22Rv1 (cell line): Measurements from ENCODE around the gene USH2A.

Experiments used
- CTCF ChIP-seq: fragments of 450-650 bp; IDR thresholded peaks from 2 replicates; pipeline ENCODE4 v1.5.1; 2017; ENCODE audit warnings: mild to moderate bottlenecking
- ZFX ChIP-seq: fragments of 450-650 bp; IDR thresholded peaks from 2 replicates; pipeline ENCODE4 v1.6.1; 2017; ENCODE audit warnings: antibody characterized with exemption, borderline replicate concordance

- TF ChIP-seq CTCF, result peak; percentile 6; the same call in 1 of the 2 replicates
- no peak for TF ChIP-seq ZFX
These were observed 746.1 kb downstream of the USH2A start for GRCh38 chr1:215677112-215677511.
